Measurements from ENCODE around the gene BNIP3.

GRCh38 chr10:131968949-131969348 is 12.8 kb downstream of the BNIP3 start:
- TF ChIP-seq, protein P1, sequence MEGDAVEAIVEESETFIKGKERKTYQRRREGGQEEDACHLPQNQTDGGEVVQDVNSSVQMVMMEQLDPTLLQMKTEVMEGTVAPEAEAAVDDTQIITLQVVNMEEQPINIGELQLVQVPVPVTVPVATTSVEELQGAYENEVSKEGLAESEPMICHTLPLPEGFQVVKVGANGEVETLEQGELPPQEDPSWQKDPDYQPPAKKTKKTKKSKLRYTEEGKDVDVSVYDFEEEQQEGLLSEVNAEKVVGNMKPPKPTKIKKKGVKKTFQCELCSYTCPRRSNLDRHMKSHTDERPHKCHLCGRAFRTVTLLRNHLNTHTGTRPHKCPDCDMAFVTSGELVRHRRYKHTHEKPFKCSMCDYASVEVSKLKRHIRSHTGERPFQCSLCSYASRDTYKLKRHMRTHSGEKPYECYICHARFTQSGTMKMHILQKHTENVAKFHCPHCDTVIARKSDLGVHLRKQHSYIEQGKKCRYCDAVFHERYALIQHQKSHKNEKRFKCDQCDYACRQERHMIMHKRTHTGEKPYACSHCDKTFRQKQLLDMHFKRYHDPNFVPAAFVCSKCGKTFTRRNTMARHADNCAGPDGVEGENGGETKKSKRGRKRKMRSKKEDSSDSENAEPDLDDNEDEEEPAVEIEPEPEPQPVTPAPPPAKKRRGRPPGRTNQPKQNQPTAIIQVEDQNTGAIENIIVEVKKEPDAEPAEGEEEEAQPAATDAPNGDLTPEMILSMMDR (IDR thresholded peaks at IDR 0.05 in 4 of 5, conservative IDR thresholded peaks at IDR 0.05 in 1 of 5), result no peak
- TF ChIP-seq POLR2A (IDR thresholded peaks at IDR 0.05), result no peak
